ENCODE measurements around the gene COL6A3.

- TF ChIP-seq CTCF (IDR thresholded peaks at IDR 0.05) = no peak
- TF ChIP-seq POLR2AphosphoS5 (IDR thresholded peaks at IDR 0.05) = no peak
- no peak for TF ChIP-seq POLR2A (IDR thresholded peaks at IDR 0.05)
Measured at GRCh38 chr2:237405006-237405559, 8.9 kb downstream of the COL6A3 start.

Data from prostate gland (tissue), 2 donors.